HFF-Myc (cell line): ENCODE data around the gene ORC2.

Experiments
- DNase-seq: peaks from one replicate; pipeline ENCODE4 v3.0.0-alpha.2; 2011; ENCODE audit warnings: low read depth; ENCODE audit errors: extremely low read depth
- H3K4me3 ChIP-seq: replicated peaks from 2 replicates; pipeline ENCODE4 v1.5.1; 2011; ENCODE audit warnings: low read depth, mild to moderate bottlenecking, control low read depth, low read length
- TF ChIP-seq, protein P1 (sequence below): IDR thresholded peaks from 2 replicates; pipeline ENCODE4 v1.5.1; 2012; ENCODE audit warnings: mild to moderate bottlenecking, low read depth, low read length, control low read depth; ENCODE audit errors: missing control alignments

ORC2 gene

DNA sequence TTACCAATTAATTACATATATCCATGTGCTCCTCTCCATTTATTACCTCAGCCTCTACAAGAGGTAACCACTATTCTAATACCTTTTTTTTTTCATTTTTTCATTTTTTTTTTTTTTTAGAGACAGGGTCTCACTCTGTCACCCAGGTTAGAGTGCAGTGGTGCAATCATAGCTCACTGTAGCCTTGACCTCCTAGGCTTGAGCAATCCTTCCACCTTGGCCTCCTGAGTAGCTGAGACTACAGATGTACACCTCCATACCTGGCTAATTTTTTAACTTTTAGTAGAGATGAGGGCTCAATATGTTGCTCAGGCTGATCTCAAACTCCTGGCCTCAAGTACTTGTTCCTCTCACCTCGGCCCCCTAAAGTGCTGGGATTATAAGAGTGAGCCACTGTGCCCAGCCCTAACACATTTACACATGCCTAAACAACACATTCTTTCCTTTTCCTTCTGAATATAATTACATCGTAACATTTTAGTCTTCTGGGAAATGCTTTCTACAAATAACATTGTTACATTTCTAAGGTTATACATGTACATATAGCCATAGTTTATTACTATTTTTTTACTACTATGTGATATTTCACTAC lies 85.1 kb downstream of the ORC2 start:
- no peak for DNase-seq
- no peak overlapping the region for H3K4me3 ChIP-seq
- TF ChIP-seq, protein P1, sequence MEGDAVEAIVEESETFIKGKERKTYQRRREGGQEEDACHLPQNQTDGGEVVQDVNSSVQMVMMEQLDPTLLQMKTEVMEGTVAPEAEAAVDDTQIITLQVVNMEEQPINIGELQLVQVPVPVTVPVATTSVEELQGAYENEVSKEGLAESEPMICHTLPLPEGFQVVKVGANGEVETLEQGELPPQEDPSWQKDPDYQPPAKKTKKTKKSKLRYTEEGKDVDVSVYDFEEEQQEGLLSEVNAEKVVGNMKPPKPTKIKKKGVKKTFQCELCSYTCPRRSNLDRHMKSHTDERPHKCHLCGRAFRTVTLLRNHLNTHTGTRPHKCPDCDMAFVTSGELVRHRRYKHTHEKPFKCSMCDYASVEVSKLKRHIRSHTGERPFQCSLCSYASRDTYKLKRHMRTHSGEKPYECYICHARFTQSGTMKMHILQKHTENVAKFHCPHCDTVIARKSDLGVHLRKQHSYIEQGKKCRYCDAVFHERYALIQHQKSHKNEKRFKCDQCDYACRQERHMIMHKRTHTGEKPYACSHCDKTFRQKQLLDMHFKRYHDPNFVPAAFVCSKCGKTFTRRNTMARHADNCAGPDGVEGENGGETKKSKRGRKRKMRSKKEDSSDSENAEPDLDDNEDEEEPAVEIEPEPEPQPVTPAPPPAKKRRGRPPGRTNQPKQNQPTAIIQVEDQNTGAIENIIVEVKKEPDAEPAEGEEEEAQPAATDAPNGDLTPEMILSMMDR, result no peak

DNA sequence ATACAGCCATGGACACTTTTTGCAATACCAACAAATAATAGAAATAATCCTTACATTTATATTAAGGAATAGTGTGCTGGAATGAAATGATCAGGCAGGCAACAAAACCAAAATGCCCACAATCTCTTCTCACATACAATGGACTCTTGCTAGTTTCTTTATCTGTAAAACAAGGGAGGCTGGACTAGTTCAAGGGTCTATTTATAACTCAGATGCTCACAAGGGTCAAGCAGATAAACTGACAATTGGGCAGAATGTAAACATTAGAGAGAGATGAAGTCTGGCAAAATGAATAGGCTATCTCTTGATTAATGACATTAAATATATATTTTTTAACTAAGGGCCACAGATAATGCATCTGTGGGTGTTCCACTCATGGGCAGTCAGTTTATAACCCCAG lies 86.0 kb downstream of the ORC2 start:
- no peak for DNase-seq
- TF ChIP-seq, protein P1, result no peak
- no peak overlapping the region for H3K4me3 ChIP-seq

DNA sequence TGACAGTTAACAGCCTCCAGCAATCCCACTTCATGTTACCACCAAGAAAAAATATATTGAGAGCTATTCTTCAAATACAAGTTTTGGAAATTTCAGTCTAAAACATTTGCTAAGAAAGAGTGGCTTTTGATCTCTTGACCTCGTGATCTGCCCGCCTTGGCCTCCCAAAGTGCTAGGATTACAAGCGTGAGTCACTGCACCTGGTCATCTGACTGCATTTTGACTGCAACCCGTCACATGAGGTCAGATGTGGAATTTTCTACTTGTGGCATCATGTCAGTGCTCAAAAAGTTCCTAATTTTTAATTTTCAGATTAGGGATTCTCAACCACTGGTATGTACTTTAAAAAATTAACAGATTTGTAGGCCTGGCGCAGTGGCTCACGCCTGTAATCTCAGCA lies 89.9 kb downstream of the ORC2 start:
- H3K4me3 ChIP-seq, result no peak overlapping the region
- TF ChIP-seq, protein P1, result no peak
- DNase-seq, result no peak

DNA sequence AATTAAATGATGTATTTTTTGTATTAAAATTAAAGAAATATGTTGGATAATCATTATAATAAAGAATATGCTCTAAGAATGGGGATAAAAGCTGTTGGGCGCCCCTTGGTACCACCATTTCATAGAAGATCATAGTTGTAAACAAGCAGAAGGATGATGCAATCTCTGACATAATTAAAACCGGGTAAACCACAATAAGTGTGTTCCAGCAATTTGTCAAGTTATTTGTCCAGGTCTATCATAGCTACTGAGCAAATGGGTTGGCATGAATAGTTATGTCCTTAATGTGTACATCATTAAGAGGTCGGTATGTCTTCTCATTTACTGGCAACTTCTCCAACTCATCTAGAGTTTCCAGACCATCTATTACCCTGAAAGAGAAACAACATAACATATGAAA lies 92.3 kb downstream of the ORC2 start:
- TF ChIP-seq, protein P1, result no peak
- no peak overlapping the region for H3K4me3 ChIP-seq
- DNase-seq, result no peak

DNA sequence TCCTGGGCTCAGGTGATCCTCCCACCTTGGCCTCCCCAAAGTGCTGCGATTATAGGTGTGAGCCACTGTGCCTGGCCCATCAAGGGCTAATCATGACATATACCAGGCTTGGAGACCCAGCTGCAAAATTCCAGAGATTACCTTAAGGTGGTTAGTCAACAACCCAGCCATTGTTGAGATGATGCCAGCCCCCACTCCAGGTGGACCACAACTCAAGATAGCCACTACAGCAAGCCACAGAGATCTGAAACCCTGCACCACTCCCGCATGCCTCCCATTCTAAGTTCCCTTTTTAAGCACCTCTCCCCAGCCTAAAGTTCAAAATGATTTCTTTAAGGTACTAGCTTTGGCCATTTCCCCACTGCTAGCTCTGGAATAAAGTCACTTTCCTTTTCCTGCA lies 94.4 kb downstream of the ORC2 start:
- DNase-seq, result no peak
- H3K4me3 ChIP-seq, result no peak overlapping the region
- TF ChIP-seq, protein P1, result no peak

DNA sequence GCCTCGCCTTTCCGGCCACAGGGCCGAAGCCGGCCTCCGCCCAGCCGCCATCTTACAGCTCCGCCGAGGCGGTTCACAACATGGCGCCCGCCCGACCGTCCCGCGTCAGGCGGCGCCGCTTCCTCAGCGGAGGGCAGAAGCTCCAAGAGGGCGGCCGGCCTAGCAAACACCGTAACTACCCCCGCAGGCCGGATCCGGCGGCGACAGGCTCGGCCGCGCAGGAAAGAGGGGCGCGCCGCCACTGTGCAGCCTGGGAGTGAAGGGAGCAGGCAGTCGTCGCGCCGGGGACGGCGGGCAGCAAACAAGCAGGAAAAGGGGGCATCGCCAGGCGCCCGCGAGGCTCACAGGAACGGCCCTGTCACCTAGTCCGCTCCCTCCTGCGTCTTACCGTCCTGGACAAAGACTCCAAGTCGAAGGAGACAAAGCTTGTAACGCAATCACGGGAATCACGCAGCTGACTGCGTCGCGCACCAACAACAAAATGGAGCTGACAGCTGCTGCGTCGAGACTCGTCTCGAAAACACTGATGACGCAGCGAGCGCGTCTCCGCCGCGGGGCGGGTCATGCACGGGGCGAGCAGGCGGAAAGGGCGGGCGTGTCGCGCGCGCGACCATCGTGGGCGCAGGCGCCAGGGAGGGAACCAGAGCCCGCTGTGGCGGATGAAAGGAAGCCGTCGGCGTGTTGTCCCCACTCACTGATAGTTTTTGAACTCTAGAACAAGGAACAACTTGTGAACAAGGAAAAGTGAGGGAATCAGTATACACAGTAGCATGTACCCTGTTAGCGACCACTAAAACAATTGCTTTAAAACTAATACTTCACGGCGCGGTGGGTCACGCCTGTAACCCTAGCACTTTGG lies 99.1 kb downstream of the ORC2 start, which contains the start of gene CLK1:
Gene CLK1, minus strand, starts transcription at position 483 of the 859 bp plus-strand sequence. CDS start 2,796 bp downstream, outside the sequence.
- peak within 1 kb of the TSS; percentile 87 for H3K4me3 ChIP-seq
- peak; percentile 75 for DNase-seq
- TF ChIP-seq, protein P1, result no peak
